AG04450 (cell line): ENCODE results near the gene COL8A1. TPM values are rescaled to one million over a fixed set of nuclear protein-coding genes. Genes with fewer than 3 reads are reported as not detected.

Experiments
- CTCF ChIA-PET: fragments of 300-600, 350-600 bp; formaldehyde crosslinking; extraction: SDS; loops from one replicate; lab custom pipeline; 2022; ENCODE audit warnings: antibody characterized with exemption, inconsistent platforms; lab: Charles Lee
- POLR2A ChIA-PET: fragments of 350-600 bp; formaldehyde crosslinking; extraction: SDS; loops from one replicate; lab custom pipeline; 2021; ENCODE audit warnings: antibody characterized with exemption, inconsistent platforms; lab: Yijun Ruan, JAX
- DNase-seq: peaks from one replicate; pipeline ENCODE4 v3.0.0-alpha.2; 2011; ENCODE audit warnings: low read depth, low spot score
- H3K27ac ChIP-seq: one replicate; pipeline ENCODE4 v1.5.1; 2012; ENCODE audit warnings: low read depth, low read length, control low read depth
- H3K27me3 ChIP-seq: one replicate; pipeline ENCODE4 v1.6.0; 2012; ENCODE audit warnings: low read length; ENCODE audit not compliant: control insufficient read depth, insufficient read depth
- H3K4me3 ChIP-seq: 2 replicates; pipeline ENCODE4 v1.5.1; 2011; ENCODE audit warnings: mild to moderate bottlenecking, low read depth, low read length, control low read depth
- H3K9me3 ChIP-seq: 2 replicates; pipeline ENCODE4 v1.5.1; 2012; ENCODE audit warnings: low read length; ENCODE audit not compliant: control insufficient read depth, insufficient read depth
- polyA plus RNA-seq: library from polyadenylated mRNA; depleted of rRNA; stranded (reverse); fragments of >200 nt; gene quantifications from 2 replicates; pipeline ENCODE4 v1.2.3, GENCODE V29; 2011
- TF ChIP-seq, protein P1 (sequence below): IDR thresholded peaks from 2 replicates; pipeline ENCODE4 v1.5.1; 2011; ENCODE audit warnings: low read depth, low read length, control low read depth, inconsistent platforms

COL8A1 gene
- polyA plus RNA-seq, 1 experiment: 101 TPM

DNA sequence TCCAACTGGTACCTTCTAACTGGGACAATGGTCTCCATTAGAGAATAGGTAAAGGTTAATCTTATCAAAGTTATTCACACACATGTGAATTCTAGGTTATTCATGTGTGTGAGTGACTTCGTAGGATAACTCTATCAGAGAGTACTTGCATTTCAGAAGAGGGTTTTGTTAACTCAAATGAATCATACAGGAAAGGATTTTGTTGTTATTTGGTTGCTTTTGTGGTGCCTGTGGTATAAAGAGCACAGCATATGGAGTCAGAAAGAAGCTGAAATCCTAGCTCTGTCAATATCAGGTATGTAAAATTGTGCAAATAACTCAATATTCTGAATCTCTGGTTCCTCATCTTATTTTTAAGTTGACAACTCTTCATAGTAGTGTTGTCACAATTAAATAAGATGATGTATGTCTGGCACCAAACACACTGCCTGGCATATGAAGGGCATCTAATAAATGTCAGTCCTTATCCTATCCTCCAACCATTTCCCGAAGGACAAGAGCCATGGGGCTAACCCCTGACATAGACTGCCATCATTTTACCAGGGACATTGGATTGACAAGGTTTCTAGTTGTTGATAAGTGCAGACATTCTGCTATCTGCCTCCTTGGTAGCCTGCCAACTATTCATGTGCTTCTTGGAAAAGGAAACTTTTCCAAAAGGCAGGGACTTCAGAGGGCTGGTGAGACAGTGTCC, 130.6 kb downstream of the COL8A1 start:
- TF ChIP-seq, protein P1, sequence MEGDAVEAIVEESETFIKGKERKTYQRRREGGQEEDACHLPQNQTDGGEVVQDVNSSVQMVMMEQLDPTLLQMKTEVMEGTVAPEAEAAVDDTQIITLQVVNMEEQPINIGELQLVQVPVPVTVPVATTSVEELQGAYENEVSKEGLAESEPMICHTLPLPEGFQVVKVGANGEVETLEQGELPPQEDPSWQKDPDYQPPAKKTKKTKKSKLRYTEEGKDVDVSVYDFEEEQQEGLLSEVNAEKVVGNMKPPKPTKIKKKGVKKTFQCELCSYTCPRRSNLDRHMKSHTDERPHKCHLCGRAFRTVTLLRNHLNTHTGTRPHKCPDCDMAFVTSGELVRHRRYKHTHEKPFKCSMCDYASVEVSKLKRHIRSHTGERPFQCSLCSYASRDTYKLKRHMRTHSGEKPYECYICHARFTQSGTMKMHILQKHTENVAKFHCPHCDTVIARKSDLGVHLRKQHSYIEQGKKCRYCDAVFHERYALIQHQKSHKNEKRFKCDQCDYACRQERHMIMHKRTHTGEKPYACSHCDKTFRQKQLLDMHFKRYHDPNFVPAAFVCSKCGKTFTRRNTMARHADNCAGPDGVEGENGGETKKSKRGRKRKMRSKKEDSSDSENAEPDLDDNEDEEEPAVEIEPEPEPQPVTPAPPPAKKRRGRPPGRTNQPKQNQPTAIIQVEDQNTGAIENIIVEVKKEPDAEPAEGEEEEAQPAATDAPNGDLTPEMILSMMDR: no peak
- POLR2A ChIA-PET: no interaction called here
- Histone ChIP-seq H3K9me3 (no peaks in the 10 kb centered on the region), H3K27ac (no peak overlapping the region), H3K4me3 (no peak overlapping the region), H3K27me3 (no peaks in the 10 kb centered on the region)
- no peak for DNase-seq
- CTCF ChIA-PET: no interaction called here

DNA sequence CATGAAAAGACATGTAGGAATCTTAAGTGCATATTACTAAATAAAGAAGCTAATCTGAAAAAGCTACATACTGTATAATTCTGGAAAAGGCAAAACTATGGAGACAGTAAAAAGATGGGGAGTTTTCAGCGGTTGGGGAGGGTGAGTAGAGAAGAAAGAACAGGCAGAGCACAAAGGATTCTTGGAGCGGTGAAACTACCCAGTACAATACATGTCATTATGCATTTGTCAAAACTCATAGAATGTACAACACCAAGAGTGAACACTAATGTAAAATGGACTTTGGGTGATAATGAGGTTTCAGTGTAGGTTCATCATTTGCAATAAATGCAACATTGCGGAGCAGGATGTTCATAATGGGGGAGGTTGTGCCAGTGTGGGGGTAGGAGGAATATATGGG, 133.8 kb downstream of the COL8A1 start:
- Histone ChIP-seq H3K9me3 (no peaks in the 10 kb centered on the region), H3K27ac (no peak overlapping the region), H3K27me3 (no peaks in the 10 kb centered on the region), H3K4me3 (no peak overlapping the region)
- ChIA-PET CTCF (no interaction called here), POLR2A (no interaction called here)
- TF ChIP-seq, protein P1: no peak
- DNase-seq: no peak

DNA sequence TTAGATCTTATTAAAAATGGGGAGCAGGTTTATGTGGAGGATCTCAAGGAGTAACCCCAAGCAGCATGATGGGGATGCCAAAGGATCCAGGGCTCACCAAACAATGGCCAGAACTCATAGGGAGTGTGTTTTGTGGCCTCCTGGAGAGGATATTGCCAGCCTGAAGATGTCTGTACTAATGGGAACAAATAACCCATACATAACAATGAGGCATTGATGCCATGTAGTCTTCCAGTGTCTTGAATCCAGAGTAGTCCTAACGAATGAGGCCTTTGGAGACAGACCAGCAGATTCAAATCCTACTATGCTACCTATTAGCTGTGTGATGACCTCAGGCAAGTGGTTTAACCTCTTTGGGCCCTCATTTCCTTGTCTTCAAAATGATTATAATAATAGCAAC, 134.3 kb downstream of the COL8A1 start:
- TF ChIP-seq, protein P1: no peak
- no peak for DNase-seq
- H3K27ac ChIP-seq: no peak overlapping the region
- no peaks in the 10 kb centered on the region for H3K9me3 ChIP-seq
- ChIA-PET POLR2A (no interaction called here), CTCF (no interaction called here)
- H3K27me3 ChIP-seq: no peaks in the 10 kb centered on the region
- no peak overlapping the region for H3K4me3 ChIP-seq

DNA sequence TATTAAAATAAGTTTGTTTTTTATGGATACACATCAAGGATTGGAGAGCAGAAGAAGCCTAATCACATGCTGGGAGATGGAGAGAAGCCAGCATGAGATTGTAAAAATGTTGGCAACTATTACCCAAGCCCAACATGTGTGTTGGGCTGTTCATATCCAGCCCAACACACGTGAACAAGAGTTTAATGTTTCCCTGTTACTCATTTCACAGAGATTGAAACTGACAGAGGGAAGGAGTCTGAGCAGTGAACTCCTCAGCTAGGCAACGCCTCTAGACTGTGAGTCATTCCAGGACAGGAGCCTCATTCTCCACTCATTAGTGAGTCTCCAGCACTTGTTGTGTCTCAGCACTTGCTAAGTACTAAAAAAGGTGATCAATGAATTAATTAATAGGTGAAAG, 136.1 kb downstream of the COL8A1 start:
- Histone ChIP-seq H3K27ac (no peak overlapping the region), H3K9me3 (no peaks in the 10 kb centered on the region), H3K27me3 (no peaks in the 10 kb centered on the region), H3K4me3 (no peak overlapping the region)
- TF ChIP-seq, protein P1: no peak
- ChIA-PET CTCF (no interaction called here), POLR2A (no interaction called here)
- DNase-seq: peak; percentile 23

DNA sequence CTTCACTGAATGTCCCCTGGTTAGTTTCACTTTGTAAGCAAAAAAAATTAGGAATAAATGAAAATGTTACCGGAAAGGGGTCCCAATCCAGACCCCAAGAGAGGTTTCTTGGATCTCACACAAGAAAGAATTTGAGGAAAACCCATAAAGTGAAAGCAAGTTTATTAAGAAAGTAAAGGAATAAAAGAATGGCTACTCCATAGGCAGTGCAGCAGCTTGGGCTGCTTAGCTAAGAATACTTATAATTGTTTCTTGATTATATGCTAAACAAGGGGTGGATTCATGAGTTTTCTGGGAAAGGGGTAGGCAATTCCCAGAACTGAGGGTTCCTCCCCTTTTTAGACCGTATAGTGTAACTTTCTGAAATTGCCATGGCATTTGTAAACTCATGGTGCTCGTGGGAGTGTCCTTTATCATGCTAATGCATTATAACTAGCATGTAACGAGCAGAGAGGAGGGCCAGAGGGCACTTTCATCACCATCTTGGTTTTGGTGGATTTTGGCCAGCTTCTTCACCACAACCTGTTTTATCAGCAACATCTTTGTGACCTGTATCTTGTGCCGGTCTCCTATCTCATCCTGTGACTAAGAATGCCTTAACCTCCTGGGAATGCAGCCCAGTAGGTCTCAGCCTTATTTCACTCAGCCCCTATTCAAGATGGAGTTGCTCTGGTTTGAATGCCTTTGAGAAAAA, 138.3 kb downstream of the COL8A1 start:
- no peak overlapping the region for H3K27ac ChIP-seq
- no peaks in the 10 kb centered on the region for H3K9me3 ChIP-seq
- DNase-seq: no peak
- POLR2A ChIA-PET: interaction anchor here (1.0 kb wide), 1 partner anchor 10 kb away, joined by 4 read pairs; no protein-coding TSS in a partner anchor
- H3K27me3 ChIP-seq: no peaks in the 10 kb centered on the region
- CTCF ChIA-PET: no interaction called here
- no peak overlapping the region for H3K4me3 ChIP-seq
- TF ChIP-seq, protein P1: no peak
